Measurements from ENCODE around the gene DCAF4. TPM values are rescaled to one million over a fixed set of nuclear protein-coding genes. Genes with fewer than 3 reads are reported as not detected.

The DCAF4 gene
- polyA plus RNA-seq, 1 donor from 2014 or later = 16.5 TPM

DNA sequence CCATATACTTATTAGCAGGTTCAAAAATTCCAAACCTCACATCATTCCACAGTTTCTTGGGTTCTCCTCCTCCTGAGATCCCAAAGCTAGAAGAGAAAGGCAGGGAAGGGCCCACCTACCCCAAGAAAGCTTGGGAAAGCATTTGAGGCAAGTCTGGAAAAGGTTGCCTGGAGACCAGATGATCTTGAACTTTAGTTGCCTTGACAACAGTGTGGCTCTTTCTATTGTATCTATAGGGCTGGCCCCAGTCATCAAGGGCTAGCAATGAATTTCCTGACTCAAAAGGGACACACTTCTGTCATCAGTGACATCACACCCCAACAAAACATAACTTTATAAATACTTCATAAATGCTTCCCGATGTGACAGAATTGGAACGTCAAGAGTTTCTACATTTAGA, 60.6 kb downstream of the DCAF4 start:
- Histone ChIP-seq H3K4me2 (ENCODE audit: low read length) (no peak overlapping the region), H3F3A (ENCODE audit: insufficient read depth, low read length, poor library complexity, severe bottlenecking) (no peaks in the 10 kb centered on the region), H3K36me3 (ENCODE audit: insufficient read depth, low read length) (peaks cover 4% of the 10 kb centered on the region), H3K27me3 (ENCODE audit: insufficient read depth, low read depth, low read length) (no peaks in the 10 kb centered on the region), H3K9me2 (ENCODE audit: insufficient read depth, low read length) (no peaks in the 10 kb centered on the region), H3K79me2 (replicated peaks; ENCODE audit: insufficient read depth, low read length) (no peaks in the 10 kb centered on the region), H2AFZ (ENCODE audit: low read depth, low read length) (no peak overlapping the region), H3K9ac (ENCODE audit: low read length) (no peak overlapping the region), H3K9me3 (ENCODE audit: low read length) (no peaks in the 10 kb centered on the region), H3K4me3 (ENCODE audit: low read length) (no peak overlapping the region), H3K27ac (ENCODE audit: low read length) (no peak overlapping the region), H4K20me1 (ENCODE audit: insufficient read depth) (no peaks in the 10 kb centered on the region)
- TF ChIP-seq, protein P1, sequence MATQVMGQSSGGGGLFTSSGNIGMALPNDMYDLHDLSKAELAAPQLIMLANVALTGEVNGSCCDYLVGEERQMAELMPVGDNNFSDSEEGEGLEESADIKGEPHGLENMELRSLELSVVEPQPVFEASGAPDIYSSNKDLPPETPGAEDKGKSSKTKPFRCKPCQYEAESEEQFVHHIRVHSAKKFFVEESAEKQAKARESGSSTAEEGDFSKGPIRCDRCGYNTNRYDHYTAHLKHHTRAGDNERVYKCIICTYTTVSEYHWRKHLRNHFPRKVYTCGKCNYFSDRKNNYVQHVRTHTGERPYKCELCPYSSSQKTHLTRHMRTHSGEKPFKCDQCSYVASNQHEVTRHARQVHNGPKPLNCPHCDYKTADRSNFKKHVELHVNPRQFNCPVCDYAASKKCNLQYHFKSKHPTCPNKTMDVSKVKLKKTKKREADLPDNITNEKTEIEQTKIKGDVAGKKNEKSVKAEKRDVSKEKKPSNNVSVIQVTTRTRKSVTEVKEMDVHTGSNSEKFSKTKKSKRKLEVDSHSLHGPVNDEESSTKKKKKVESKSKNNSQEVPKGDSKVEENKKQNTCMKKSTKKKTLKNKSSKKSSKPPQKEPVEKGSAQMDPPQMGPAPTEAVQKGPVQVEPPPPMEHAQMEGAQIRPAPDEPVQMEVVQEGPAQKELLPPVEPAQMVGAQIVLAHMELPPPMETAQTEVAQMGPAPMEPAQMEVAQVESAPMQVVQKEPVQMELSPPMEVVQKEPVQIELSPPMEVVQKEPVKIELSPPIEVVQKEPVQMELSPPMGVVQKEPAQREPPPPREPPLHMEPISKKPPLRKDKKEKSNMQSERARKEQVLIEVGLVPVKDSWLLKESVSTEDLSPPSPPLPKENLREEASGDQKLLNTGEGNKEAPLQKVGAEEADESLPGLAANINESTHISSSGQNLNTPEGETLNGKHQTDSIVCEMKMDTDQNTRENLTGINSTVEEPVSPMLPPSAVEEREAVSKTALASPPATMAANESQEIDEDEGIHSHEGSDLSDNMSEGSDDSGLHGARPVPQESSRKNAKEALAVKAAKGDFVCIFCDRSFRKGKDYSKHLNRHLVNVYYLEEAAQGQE (IDR thresholded peaks at IDR 0.05; ENCODE audit: borderline replicate concordance) = no peak
- TF ChIP-seq EZH2 (IDR thresholded peaks at IDR 0.05; ENCODE audit: borderline replicate concordance, insufficient read depth, low read length, poor library complexity, severe bottlenecking) (no peak), TAF1 (IDR thresholded peaks at IDR 0.05; ENCODE audit: low read depth) (no peak), MXI1 (conservative IDR thresholded peaks at IDR 0.05; ENCODE audit: poor library complexity, severe bottlenecking) (no peak), POLR2AphosphoS5 (IDR thresholded peaks at IDR 0.05) (no peak), EP300 (conservative IDR thresholded peaks at IDR 0.05; ENCODE audit: poor library complexity, severe bottlenecking) (no peak), RAD21 (conservative IDR thresholded peaks at IDR 0.05) (no peak), SMC3 (conservative IDR thresholded peaks at IDR 0.05; ENCODE audit: poor library complexity) (no peak)
- TF ChIP-seq, protein P2, sequence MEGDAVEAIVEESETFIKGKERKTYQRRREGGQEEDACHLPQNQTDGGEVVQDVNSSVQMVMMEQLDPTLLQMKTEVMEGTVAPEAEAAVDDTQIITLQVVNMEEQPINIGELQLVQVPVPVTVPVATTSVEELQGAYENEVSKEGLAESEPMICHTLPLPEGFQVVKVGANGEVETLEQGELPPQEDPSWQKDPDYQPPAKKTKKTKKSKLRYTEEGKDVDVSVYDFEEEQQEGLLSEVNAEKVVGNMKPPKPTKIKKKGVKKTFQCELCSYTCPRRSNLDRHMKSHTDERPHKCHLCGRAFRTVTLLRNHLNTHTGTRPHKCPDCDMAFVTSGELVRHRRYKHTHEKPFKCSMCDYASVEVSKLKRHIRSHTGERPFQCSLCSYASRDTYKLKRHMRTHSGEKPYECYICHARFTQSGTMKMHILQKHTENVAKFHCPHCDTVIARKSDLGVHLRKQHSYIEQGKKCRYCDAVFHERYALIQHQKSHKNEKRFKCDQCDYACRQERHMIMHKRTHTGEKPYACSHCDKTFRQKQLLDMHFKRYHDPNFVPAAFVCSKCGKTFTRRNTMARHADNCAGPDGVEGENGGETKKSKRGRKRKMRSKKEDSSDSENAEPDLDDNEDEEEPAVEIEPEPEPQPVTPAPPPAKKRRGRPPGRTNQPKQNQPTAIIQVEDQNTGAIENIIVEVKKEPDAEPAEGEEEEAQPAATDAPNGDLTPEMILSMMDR (IDR thresholded peaks at IDR 0.05; ENCODE audit: poor library complexity, severe bottlenecking) = no peak

DNA sequence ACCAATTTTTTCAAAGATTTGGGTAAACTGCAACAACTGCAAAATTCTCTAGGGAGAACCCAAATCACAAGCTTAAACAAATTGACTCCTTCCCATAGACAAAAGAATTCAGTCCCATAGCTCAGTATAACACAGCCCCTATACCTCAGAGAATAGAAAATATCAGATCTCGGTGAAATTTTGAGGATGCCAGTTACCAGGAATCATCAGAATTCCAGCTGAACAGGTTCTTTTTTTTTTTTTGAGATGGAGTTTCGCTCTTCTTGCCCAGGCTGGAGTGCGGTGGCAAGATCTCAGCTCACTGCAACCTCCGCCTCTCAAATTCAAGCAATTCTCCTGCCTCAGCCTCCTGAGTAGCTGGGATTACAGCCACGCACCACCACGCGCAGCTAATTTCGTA, 63.9 kb downstream of the DCAF4 start:
- TF ChIP-seq TAF1 (IDR thresholded peaks at IDR 0.05; ENCODE audit: low read depth) (no peak), POLR2AphosphoS5 (IDR thresholded peaks at IDR 0.05) (no peak), MXI1 (conservative IDR thresholded peaks at IDR 0.05; ENCODE audit: poor library complexity, severe bottlenecking) (no peak), SMC3 (conservative IDR thresholded peaks at IDR 0.05; ENCODE audit: poor library complexity) (no peak), EP300 (conservative IDR thresholded peaks at IDR 0.05; ENCODE audit: poor library complexity, severe bottlenecking) (no peak), EZH2 (IDR thresholded peaks at IDR 0.05; ENCODE audit: borderline replicate concordance, insufficient read depth, low read length, poor library complexity, severe bottlenecking) (no peak), RAD21 (conservative IDR thresholded peaks at IDR 0.05) (no peak)
- TF ChIP-seq, protein P2 (IDR thresholded peaks at IDR 0.05; ENCODE audit: poor library complexity, severe bottlenecking) = no peak
- TF ChIP-seq, protein P1 (IDR thresholded peaks at IDR 0.05; ENCODE audit: borderline replicate concordance) = no peak
- H3K9me3 ChIP-seq (ENCODE audit: low read length) = no peaks in the 10 kb centered on the region
- H3F3A ChIP-seq (ENCODE audit: insufficient read depth, low read length, poor library complexity, severe bottlenecking) = no peaks in the 10 kb centered on the region
- no peaks in the 10 kb centered on the region for H3K79me2 ChIP-seq (replicated peaks; ENCODE audit: insufficient read depth, low read length)
- H4K20me1 ChIP-seq (ENCODE audit: insufficient read depth) = no peaks in the 10 kb centered on the region
- peaks cover 4% of the 10 kb centered on the region for H3K36me3 ChIP-seq (ENCODE audit: insufficient read depth, low read length)
- H3K27me3 ChIP-seq (ENCODE audit: insufficient read depth, low read depth, low read length) = no peaks in the 10 kb centered on the region
- no peaks in the 10 kb centered on the region for H3K9me2 ChIP-seq (ENCODE audit: insufficient read depth, low read length)
- H2AFZ ChIP-seq (ENCODE audit: low read depth, low read length) = no peak overlapping the region
- H3K9ac ChIP-seq (ENCODE audit: low read length) = no peak overlapping the region
- no peak overlapping the region for H3K27ac ChIP-seq (ENCODE audit: low read length)
- no peak overlapping the region for H3K4me2 ChIP-seq (ENCODE audit: low read length)
- H3K4me3 ChIP-seq (ENCODE audit: low read length) = no peak overlapping the region

Measured in neural cell (in vitro differentiated cells).